CD4-positive, alpha-beta memory T cell (primary cell): ENCODE data around the gene MS4A8. TPM values are rescaled to one million over a fixed set of nuclear protein-coding genes. Genes with fewer than 3 reads are reported as not detected.
"Not testable (repeated sequence)": the region's sequence is repeated elsewhere in the genome, so short reads cannot be mapped to it uniquely, and the experiment has no call there.

Source experiments
- CTCF ChIA-PET: fragments of 350-600 bp; sonication (Branson Sonifier 250); formaldehyde crosslinking; loops from one replicate; lab custom pipeline; 2021; ENCODE audit warnings: inconsistent platforms; ENCODE audit not compliant: partially characterized antibody; lab: Charles Lee
- POLR2A ChIA-PET: fragments of 350-600 bp; sonication (Branson Sonifier 250); formaldehyde crosslinking; loops from one replicate; lab custom pipeline; 2021; ENCODE audit not compliant: partially characterized antibody; lab: Charles Lee
- DNase-seq, 5 donors: peaks; one replicate each; pipeline versions ENCODE4 v3.0.0 to v3.0.0-alpha.2; 2020 to 2022; ENCODE audit warnings: mixed read lengths in 1 of 5
- H3K27ac ChIP-seq: one replicate; pipeline ENCODE4 v1.7.0; 2013; ENCODE audit warnings: low read depth, low read length
- H3K27me3 ChIP-seq: 2 replicates; pipeline ENCODE4 v1.7.0; 2013; ENCODE audit warnings: mild to moderate bottlenecking, low read length, moderate library complexity; ENCODE audit not compliant: insufficient read depth
- H3K36me3 ChIP-seq: 2 replicates; pipeline ENCODE4 v1.7.0; 2013; ENCODE audit warnings: mild to moderate bottlenecking, low read length, moderate library complexity; ENCODE audit not compliant: insufficient read depth
- H3K4me1 ChIP-seq: 2 replicates; pipeline ENCODE4 v1.7.0; 2013; ENCODE audit warnings: mild to moderate bottlenecking, low read length, moderate library complexity; ENCODE audit not compliant: insufficient read depth
- H3K4me3 ChIP-seq, 2 donors: one replicate each; pipeline ENCODE4 v1.7.0; 2013; ENCODE audit warnings: low read length in 2 of 2, mild to moderate bottlenecking in 1 of 2
- H3K9me3 ChIP-seq, 2 donors: one replicate each; pipeline ENCODE4 v1.7.0; 2013; ENCODE audit warnings: low read length in 2 of 2, control low read depth in 1 of 2; ENCODE audit not compliant: control insufficient read depth in 1 of 2
- H3K27ac Mint-ChIP-seq, 7 donors: one replicate each; pipeline ENCODE4 v1.8.0; 2020 to 2021; ENCODE audit warnings: mixed read lengths in 7 of 7, mild to moderate bottlenecking in 6 of 7, inconsistent platforms in 3 of 7, moderate library complexity in 3 of 7
- H3K27me3 Mint-ChIP-seq, 2 donors: one replicate each; pipeline ENCODE4 v1.8.0; 2020 to 2021; ENCODE audit warnings: mixed read lengths in 2 of 2
- H3K36me3 Mint-ChIP-seq, 2 donors: one replicate each; pipeline ENCODE4 v1.8.0; 2020 to 2021; ENCODE audit warnings: mixed read lengths in 2 of 2, inconsistent platforms in 1 of 2, mild to moderate bottlenecking in 1 of 2
- H3K4me1 Mint-ChIP-seq, 4 donors: one replicate each; pipeline ENCODE4 v1.8.0; 2020 to 2021; ENCODE audit warnings: mixed read lengths in 4 of 4, mild to moderate bottlenecking in 1 of 4
- H3K4me3 Mint-ChIP-seq, 8 donors: one replicate each; pipeline ENCODE4 v1.8.0; 2020 to 2021; ENCODE audit warnings: mixed read lengths in 8 of 8, mild to moderate bottlenecking in 7 of 8, moderate library complexity in 6 of 8, inconsistent platforms in 3 of 8
- H3K9me3 Mint-ChIP-seq, 8 donors: one replicate each; pipeline ENCODE4 v1.8.0; 2020 to 2021; ENCODE audit warnings: mixed read lengths in 8 of 8, mild to moderate bottlenecking in 5 of 8, inconsistent platforms in 3 of 8, moderate library complexity in 1 of 8
- intact Hi-C: fragments of 100-400 bp; cut with micrococcal nuclease; formaldehyde crosslinking; loops from one replicate; pipeline ENCODE4 v1.15.1; 2023
- polyA plus RNA-seq, 2 donors: library from polyadenylated mRNA; unstranded; fragments of 300-500 nt; fragmentation: Illumina TruSeq; gene quantifications; one replicate each; pipeline ENCODE4 v1.2.3, GENCODE V29; 2021
- total RNA-seq, 2 experiments: library from RNA; stranded (reverse); gene quantifications; one replicate each; pipeline ENCODE4 v1.2.3, GENCODE V29; 2021

MS4A8 gene
- total and polyA plus RNA-seq, 4 experiments from 2014 or later: not detected

- H3K9me3 ChIP-seq, DNase-seq, H3K36me3 ChIP-seq, H3K4me3 Mint-ChIP-seq, intact Hi-C loops, POLR2A ChIA-PET, H3K27ac ChIP-seq, H3K4me1 ChIP-seq, H3K4me3 ChIP-seq, H3K27ac Mint-ChIP-seq, H3K36me3 Mint-ChIP-seq, CTCF ChIA-PET, H3K27me3 ChIP-seq, H3K4me1 Mint-ChIP-seq: not testable (repeated sequence)
- Mint-ChIP-seq H3K9me3 (peaks cover 0 to 15% (median 9%) of the 10 kb centered on the region in 8 donors), H3K27me3 (peaks cover 12 to 25% of the 10 kb centered on the region in 2 donors)
These were observed 14.9 kb upstream of the MS4A8 start for GRCh38 chr11:60684541-60684848.

GRCh38 chr11:60691661-60692060, 7.8 kb upstream of the MS4A8 start:
- peaks cover 0 to 2% (median 0%) of the 10 kb centered on the region in 8 donors for H3K9me3 Mint-ChIP-seq
- intact Hi-C loops: no loop called here
- POLR2A ChIA-PET: no interaction called here

GRCh38 chr11:60699936-60700335, 524 bp downstream of the MS4A8 start:
- Mint-ChIP-seq H3K9me3 (peaks cover 0 to 2% (median 0%) of the 10 kb centered on the region in 8 donors), H3K36me3 (no peaks in the 10 kb centered on the region), H3K4me1 (no peaks in the 10 kb centered on the region), H3K4me3 (no peak overlapping the region), H3K27ac (no peak overlapping the region), H3K27me3 (peaks cover 2 to 11% of the 10 kb centered on the region in 2 donors)
- Histone ChIP-seq H3K27ac (no peak overlapping the region), H3K9me3 (no peaks in the 10 kb centered on the region), H3K4me1 (no peaks in the 10 kb centered on the region), H3K4me3 (no peak overlapping the region), H3K36me3 (no peaks in the 10 kb centered on the region), H3K27me3 (no peaks in the 10 kb centered on the region)
- intact Hi-C loops: no loop called here
- CTCF ChIA-PET: no interaction called here
- no peak for DNase-seq
- POLR2A ChIA-PET: no interaction called here

More at GRCh38 chr11:60691661-60692060, 7.8 kb upstream of the MS4A8 start:
- DNase-seq: no peak
- Histone ChIP-seq H3K27ac (no peak overlapping the region), H3K27me3 (no peaks in the 10 kb centered on the region), H3K9me3 (no peaks in the 10 kb centered on the region), H3K36me3 (no peaks in the 10 kb centered on the region), H3K4me1 (no peaks in the 10 kb centered on the region), H3K4me3 (no peak overlapping the region)
- CTCF ChIA-PET: interaction anchor here (0.6 kb wide), 1 partner anchor 361 kb away, joined by 3 read pairs; no protein-coding TSS in a partner anchor
- peaks cover 9 to 34% of the 10 kb centered on the region in 2 donors for H3K27me3 Mint-ChIP-seq
- no peaks in the 10 kb centered on the region for H3K4me1 Mint-ChIP-seq
- no peak overlapping the region for H3K27ac Mint-ChIP-seq
- H3K36me3 Mint-ChIP-seq: no peaks in the 10 kb centered on the region
- no peak overlapping the region for H3K4me3 Mint-ChIP-seq

GRCh38 chr11:60700689-60701468, 1.5 kb downstream of the MS4A8 start:
- H3K36me3 ChIP-seq: no peaks in the 10 kb centered on the region
- CTCF ChIA-PET: no interaction called here
- intact Hi-C loops: no loop called here
- no peak overlapping the region for H3K27ac ChIP-seq
- no peak overlapping the region for H3K27ac Mint-ChIP-seq
- H3K4me1 Mint-ChIP-seq: no peaks in the 10 kb centered on the region
- no peaks in the 10 kb centered on the region for H3K27me3 ChIP-seq
- H3K36me3 Mint-ChIP-seq: no peaks in the 10 kb centered on the region
- peaks cover under 1 to 11% of the 10 kb centered on the region in 2 donors for H3K27me3 Mint-ChIP-seq
- H3K9me3 ChIP-seq: no peaks in the 10 kb centered on the region
- H3K4me3 ChIP-seq: no peak overlapping the region
- H3K4me3 Mint-ChIP-seq: no peak overlapping the region
- H3K4me1 ChIP-seq: no peaks in the 10 kb centered on the region
- DNase-seq: no peak
- no peaks in the 10 kb centered on the region for H3K9me3 Mint-ChIP-seq
- POLR2A ChIA-PET: no interaction called here

GRCh38 chr11:60701469-60701818, 2.0 kb downstream of the MS4A8 start:
- Mint-ChIP-seq H3K4me3 (no peak overlapping the region), H3K27ac (no peak overlapping the region), H3K36me3 (no peaks in the 10 kb centered on the region), H3K4me1 (no peaks in the 10 kb centered on the region), H3K27me3 (peaks cover 0 to 11% of the 10 kb centered on the region in 2 donors), H3K9me3 (no peaks in the 10 kb centered on the region)
- intact Hi-C loops: no loop called here
- no peak for DNase-seq
- H3K27me3 ChIP-seq: no peaks in the 10 kb centered on the region
- ChIA-PET CTCF (no interaction called here), POLR2A (no interaction called here)
- H3K36me3 ChIP-seq: no peaks in the 10 kb centered on the region
- no peak overlapping the region for H3K27ac ChIP-seq
- H3K4me3 ChIP-seq: no peak overlapping the region
- H3K4me1 ChIP-seq: no peaks in the 10 kb centered on the region
- no peaks in the 10 kb centered on the region for H3K9me3 ChIP-seq

- intact Hi-C loops: no loop called here
- no peak overlapping the region for H3K4me3 ChIP-seq
- no peaks in the 10 kb centered on the region for H3K36me3 Mint-ChIP-seq
- H3K36me3 ChIP-seq: no peaks in the 10 kb centered on the region
- H3K4me1 Mint-ChIP-seq: no peaks in the 10 kb centered on the region
- no peak overlapping the region for H3K27ac Mint-ChIP-seq
- H3K27me3 ChIP-seq: no peaks in the 10 kb centered on the region
- no peak for DNase-seq
- H3K4me1 ChIP-seq: no peaks in the 10 kb centered on the region
- H3K27me3 Mint-ChIP-seq: peaks cover 0 to 11% of the 10 kb centered on the region in 2 donors
- H3K9me3 ChIP-seq: no peaks in the 10 kb centered on the region
- no peak overlapping the region for H3K4me3 Mint-ChIP-seq
- POLR2A ChIA-PET: no interaction called here
- H3K27ac ChIP-seq: no peak overlapping the region
- CTCF ChIA-PET: no interaction called here
- H3K9me3 Mint-ChIP-seq: no peaks in the 10 kb centered on the region
These were observed 4.0 kb downstream of the MS4A8 start for GRCh38 chr11:60703374-60703773.

GRCh38 chr11:60705895-60706294, 6.5 kb downstream of the MS4A8 start:
- Mint-ChIP-seq H3K4me1 (no peaks in the 10 kb centered on the region), H3K4me3 (no peak overlapping the region), H3K27ac (no peak overlapping the region), H3K36me3 (no peaks in the 10 kb centered on the region), H3K9me3 (no peaks in the 10 kb centered on the region), H3K27me3 (peaks cover 0 to 13% of the 10 kb centered on the region in 2 donors)
- no peak for DNase-seq
- CTCF ChIA-PET: no interaction called here
- H3K27ac ChIP-seq: no peak overlapping the region
- POLR2A ChIA-PET: no interaction called here
- H3K27me3 ChIP-seq: no peaks in the 10 kb centered on the region
- no peaks in the 10 kb centered on the region for H3K9me3 ChIP-seq
- no peaks in the 10 kb centered on the region for H3K36me3 ChIP-seq
- no peaks in the 10 kb centered on the region for H3K4me1 ChIP-seq
- intact Hi-C loops: no loop called here
- no peak overlapping the region for H3K4me3 ChIP-seq
